Muscle of leg (tissue), 11 donors: ENCODE measurements around the gene ZEB2. TPM values are rescaled to one million over a fixed set of nuclear protein-coding genes. Genes with fewer than 3 reads are reported as not detected.
A peak's percentile ranks its signal among the peaks of the same experiment; 100 is the strongest.

Experiments used
- DNase-seq: peaks from one replicate; pipeline ENCODE4 v3.0.0; 2013
- H3K27ac ChIP-seq: one replicate; pipeline ENCODE4 v1.5.1; 2013; ENCODE audit warnings: mild to moderate bottlenecking, low read length, control low read depth
- H3K27me3 ChIP-seq: one replicate; pipeline ENCODE4 v1.6.1; 2013; ENCODE audit warnings: low read length; ENCODE audit not compliant: control insufficient read depth, insufficient read depth
- H3K36me3 ChIP-seq: one replicate; pipeline ENCODE4 v1.6.1; 2013; ENCODE audit warnings: low read length; ENCODE audit not compliant: control insufficient read depth, insufficient read depth
- H3K4me1 ChIP-seq: one replicate; pipeline ENCODE4 v1.6.1; 2013; ENCODE audit warnings: low read length; ENCODE audit not compliant: control insufficient read depth, insufficient read depth
- H3K4me3 ChIP-seq: one replicate; pipeline ENCODE4 v1.5.1; 2013; ENCODE audit warnings: low read length, control low read depth
- H3K9me3 ChIP-seq: replicated peaks from 2 replicates; pipeline ENCODE4 v1.6.1; 2013; ENCODE audit warnings: low read depth, low read length; ENCODE audit not compliant: control insufficient read depth
- WGBS: methylation state at CpG from one replicate; pipeline ENCODE4 v1.1.5; 2013; ENCODE audit warnings: missing lambda C conversion rate; ENCODE audit not compliant: insufficient coverage; 5-methylcytosine and 5-hydroxymethylcytosine counted together
- polyA plus RNA-seq, 8 donors: library from polyadenylated mRNA; unstranded; fragments of 120-200 nt; gene quantifications; one replicate each; pipeline versions ENCODE4 v1.2.1 to v1.2.3, GENCODE V29; 2013; ENCODE audit warnings: inconsistent platforms in 1 of 8, low replicate concordance in 1 of 8; ENCODE audit not compliant: insufficient read length in 8 of 8, insufficient read depth in 1 of 8
- total RNA-seq: library from RNA; stranded (reverse); fragments of 120-200 nt; gene quantifications from one replicate; pipeline ENCODE4 v1.2.4, GENCODE V29; 2013

The ZEB2 gene
- total and polyA plus RNA-seq, 9 donors = 90.0 to 163 (median 118) TPM

- Histone ChIP-seq H3K4me1 (peaks cover 20% of the 10 kb centered on the region), H3K27me3 (no peaks in the 10 kb centered on the region), H3K9me3 (no peaks in the 10 kb centered on the region), H3K36me3 (peaks cover 29% of the 10 kb centered on the region), H3K4me3 (peak overlapping the region; percentile 76), H3K27ac (peak overlapping the region; percentile 97)
- WGBS = 0% methylated on average over 23 of the region's 50 CpGs
- peak; percentile 80 for DNase-seq
These were observed 4.1 kb downstream of the ZEB2 start for GRCh38 chr2:144515696-144516410.

- Histone ChIP-seq H3K4me3 (peak overlapping the region; percentile 76), H3K27me3 (no peaks in the 10 kb centered on the region), H3K36me3 (peaks cover 33% of the 10 kb centered on the region), H3K9me3 (no peaks in the 10 kb centered on the region), H3K4me1 (peaks cover 23% of the 10 kb centered on the region), H3K27ac (peak overlapping the region; percentile 97)
- WGBS = no CpG with 5 or more reads among the region's 4 CpGs
- DNase-seq = no peak
These were observed 4.7 kb downstream of the ZEB2 start for GRCh38 chr2:144515099-144515695.

- H3K36me3 ChIP-seq = peaks cover 33% of the 10 kb centered on the region
- no peaks in the 10 kb centered on the region for H3K9me3 ChIP-seq
- peak overlapping the region; percentile 76 for H3K4me3 ChIP-seq
- H3K4me1 ChIP-seq = peaks cover 26% of the 10 kb centered on the region
- peak; percentile 66 for DNase-seq
- WGBS = 0% methylated on average over 1 of the region's 6 CpGs
- H3K27me3 ChIP-seq = no peaks in the 10 kb centered on the region
- peak overlapping the region; percentile 97 for H3K27ac ChIP-seq
These were observed 5.3 kb downstream of the ZEB2 start for GRCh38 chr2:144514616-144515091.

- 50% methylated on average over 5 of the region's 18 CpGs for WGBS
- H3K9me3 ChIP-seq = no peaks in the 10 kb centered on the region
- peak overlapping the region; percentile 76 for H3K4me3 ChIP-seq
- DNase-seq = peak; percentile 61
- peaks cover 33% of the 10 kb centered on the region for H3K36me3 ChIP-seq
- H3K4me1 ChIP-seq = peaks cover 34% of the 10 kb centered on the region
- peak overlapping the region; percentile 97 for H3K27ac ChIP-seq
- no peaks in the 10 kb centered on the region for H3K27me3 ChIP-seq
These were observed 6.4 kb downstream of the ZEB2 start for GRCh38 chr2:144513388-144514101.

GRCh38 chr2:144512891-144513351 is 7.0 kb downstream of the ZEB2 start:
- DNase-seq = no peak
- peak overlapping the region; percentile 76 for H3K4me3 ChIP-seq
- peak overlapping the region; percentile 97 for H3K27ac ChIP-seq
- no peaks in the 10 kb centered on the region for H3K9me3 ChIP-seq
- WGBS = no CpG with 5 or more reads among the region's 5 CpGs
- H3K36me3 ChIP-seq = peaks cover 33% of the 10 kb centered on the region
- H3K27me3 ChIP-seq = no peaks in the 10 kb centered on the region
- H3K4me1 ChIP-seq = peaks cover 41% of the 10 kb centered on the region

- no peaks in the 10 kb centered on the region for H3K27me3 ChIP-seq
- WGBS = no CpG with 5 or more reads among the region's 3 CpGs
- peak overlapping the region; percentile 76 for H3K4me3 ChIP-seq
- no peak for DNase-seq
- peaks cover 42% of the 10 kb centered on the region for H3K4me1 ChIP-seq
- H3K36me3 ChIP-seq = peaks cover 33% of the 10 kb centered on the region
- no peaks in the 10 kb centered on the region for H3K9me3 ChIP-seq
- peak overlapping the region; percentile 97 for H3K27ac ChIP-seq
These were observed 7.4 kb downstream of the ZEB2 start for GRCh38 chr2:144512470-144512869.

- Histone ChIP-seq H3K4me3 (peak overlapping the region; percentile 76), H3K36me3 (peaks cover 33% of the 10 kb centered on the region), H3K4me1 (peaks cover 42% of the 10 kb centered on the region), H3K27ac (peak overlapping the region; percentile 97), H3K27me3 (no peaks in the 10 kb centered on the region), H3K9me3 (no peaks in the 10 kb centered on the region)
- DNase-seq = no peak
- WGBS = 33% methylated on average over 1 of the region's 3 CpGs
These were observed 8.0 kb downstream of the ZEB2 start for GRCh38 chr2:144511937-144512336.

GRCh38 chr2:144511226-144511810 is 8.6 kb downstream of the ZEB2 start:
- peak overlapping the region; percentile 76 for H3K4me3 ChIP-seq
- DNase-seq = no peak

GRCh38 chr2:144510294-144510991 is 9.5 kb downstream of the ZEB2 start:
- peak; percentile 84 for DNase-seq
- Histone ChIP-seq H3K4me1 (peaks cover 43% of the 10 kb centered on the region), H3K27me3 (no peaks in the 10 kb centered on the region)

More at GRCh38 chr2:144511226-144511810, 8.6 kb downstream of the ZEB2 start:
- no CpG with 5 or more reads among the region's 3 CpGs for WGBS
- H3K4me1 ChIP-seq = peaks cover 42% of the 10 kb centered on the region
- H3K27me3 ChIP-seq = no peaks in the 10 kb centered on the region
- peak overlapping the region; percentile 97 for H3K27ac ChIP-seq
- no peaks in the 10 kb centered on the region for H3K9me3 ChIP-seq
- peaks cover 33% of the 10 kb centered on the region for H3K36me3 ChIP-seq

More at GRCh38 chr2:144510294-144510991, 9.5 kb downstream of the ZEB2 start:
- H3K9me3 ChIP-seq = no peaks in the 10 kb centered on the region
- peak overlapping the region; percentile 97 for H3K27ac ChIP-seq
- H3K36me3 ChIP-seq = peaks cover 32% of the 10 kb centered on the region
- WGBS = 80% methylated on average over 4 of the region's 15 CpGs
- H3K4me3 ChIP-seq = peak overlapping the region; percentile 76
